GM21367 (cell line): ENCODE results near the gene SLC1A3.
"Not testable (repeated sequence)": the region's sequence is repeated elsewhere in the genome, so short reads cannot be mapped to it uniquely, and the experiment has no call there.

Experiments used
- ATAC-seq: cut with Tn5 transposase; IDR thresholded peaks from one replicate; pipeline ENCODE4 v1.9.1; 2021; ENCODE audit not compliant: unreplicated experiment

Gene SLC1A3

GRCh38 chr5:36630201-36631145 lies 24.1 kb downstream of the SLC1A3 start:
- ATAC-seq: no peak

GRCh38 chr5:36631154-36631553 lies 24.7 kb downstream of the SLC1A3 start:
- no peak for ATAC-seq

GRCh38 chr5:36631620-36632362 lies 25.4 kb downstream of the SLC1A3 start:
- ATAC-seq: no peak

GRCh38 chr5:36632363-36632664 lies 25.9 kb downstream of the SLC1A3 start:
- ATAC-seq: no peak

- no peak for ATAC-seq
Measured at GRCh38 chr5:36635721-36636390, 29.4 kb downstream of the SLC1A3 start.

GRCh38 chr5:36637101-36637500 lies 30.7 kb downstream of the SLC1A3 start:
- no peak for ATAC-seq

- ATAC-seq: no peak
Measured at GRCh38 chr5:36637516-36637915, 31.1 kb downstream of the SLC1A3 start.

GRCh38 chr5:36638056-36638455 lies 31.6 kb downstream of the SLC1A3 start:
- no peak for ATAC-seq

GRCh38 chr5:36640949-36641348 lies 34.5 kb downstream of the SLC1A3 start:
- no peak for ATAC-seq

- no peak for ATAC-seq
Measured at GRCh38 chr5:36641431-36641830, 35.0 kb downstream of the SLC1A3 start.

GRCh38 chr5:36642089-36642488 lies 35.7 kb downstream of the SLC1A3 start:
- no peak for ATAC-seq

- ATAC-seq: no peak
Measured at GRCh38 chr5:36643162-36643561, 36.8 kb downstream of the SLC1A3 start.

GRCh38 chr5:36643841-36644240 lies 37.4 kb downstream of the SLC1A3 start:
- not testable (repeated sequence) for ATAC-seq

GRCh38 chr5:36644727-36645126 lies 38.3 kb downstream of the SLC1A3 start:
- no peak for ATAC-seq

- ATAC-seq: no peak
Measured at GRCh38 chr5:36646100-36646499, 39.7 kb downstream of the SLC1A3 start.

- ATAC-seq: no peak
Measured at GRCh38 chr5:36646507-36647023, 40.2 kb downstream of the SLC1A3 start.

GRCh38 chr5:36647046-36647445 lies 40.6 kb downstream of the SLC1A3 start:
- ATAC-seq: no peak

- ATAC-seq: no peak
Measured at GRCh38 chr5:36648426-36648825, 42.0 kb downstream of the SLC1A3 start.

GRCh38 chr5:36651761-36652685 lies 45.6 kb downstream of the SLC1A3 start:
- no peak for ATAC-seq

GRCh38 chr5:36653044-36653705 lies 46.8 kb downstream of the SLC1A3 start:
- no peak for ATAC-seq
